A549 (cell line): ENCODE results near the gene HLA-DPA1. TPM values are rescaled to one million over a fixed set of nuclear protein-coding genes. Genes with fewer than 3 reads are reported as not detected.

Source experiments
- ATAC-seq, 2 experiments: fragments of 200-7000 bp in 1 of 2; fragments of >200 bp in 1 of 2; cut with Nextera tagmentation in 1 of 2; cut with Tn5 transposase in 1 of 2; 3 replicates each; pipeline versions ENCODE4 v1.8.0 to v1.9.1; 2018 to 2020; ENCODE audit warnings: mild to moderate bottlenecking in 1 of 2, moderate library complexity in 1 of 2
- CTCF ChIA-PET: fragments of 300-600 bp; sonication (Branson Sonifier 250); formaldehyde crosslinking; extraction: SDS; loops from one replicate; lab custom pipeline; 2021; ENCODE audit warnings: antibody characterized with exemption, inconsistent platforms; lab: Yijun Ruan, JAX
- POLR2A ChIA-PET: fragments of 350-600 bp; formaldehyde crosslinking; extraction: SDS; loops from one replicate; lab custom pipeline; 2021; ENCODE audit warnings: antibody characterized with exemption, inconsistent platforms; lab: Yijun Ruan, JAX
- DNase-seq, 2 experiments: peaks; one replicate each; pipeline versions ENCODE4 v3.0.0 to v3.0.0-alpha.2; 2011 to 2016; ENCODE audit warnings: low read depth in 1 of 2, low spot score in 1 of 2
- FAIRE-seq: peaks from 2 replicates; lab custom pipeline; 2011; peaks lifted over from hg19 to GRCh38; lab: Jason Lieb, UNC
- H3K27ac ChIP-seq, 2 experiments: fragments of >200 bp; sonication (Bioruptor Twin); formaldehyde crosslinking; 3 replicates each; pipeline ENCODE4 v1.5.1; 2016 to 2017
- H3K4me1 ChIP-seq: fragments of >200 bp; sonication (Bioruptor Twin); formaldehyde crosslinking; 3 replicates; pipeline ENCODE4 v1.6.1; 2016
- H3K4me2 ChIP-seq: fragments of >200 bp; sonication (Bioruptor Twin); formaldehyde crosslinking; 3 replicates; pipeline ENCODE4 v1.6.1; 2016
- H3K4me3 ChIP-seq: fragments of >200 bp; sonication (Bioruptor Twin); formaldehyde crosslinking; 3 replicates; pipeline ENCODE4 v1.5.1; 2016
- H3K9me3 ChIP-seq: fragments of >200 bp; sonication (Bioruptor Twin); formaldehyde crosslinking; 3 replicates; pipeline ENCODE4 v1.6.1; 2016
- BHLHE40 ChIP-seq: IDR thresholded peaks from 2 replicates; pipeline ENCODE4 v1.6.1; 2012; ENCODE audit warnings: low read depth, low read length, inconsistent platforms
- CBX2 ChIP-seq: fragments of 200-600 bp; sonication (generic); IDR thresholded peaks from 2 replicates; pipeline ENCODE4 v1.6.1; 2016; ENCODE audit warnings: low read depth, mild to moderate bottlenecking, borderline replicate concordance
- CBX8 ChIP-seq: fragments of 200-600 bp; sonication (generic); IDR thresholded peaks from 2 replicates; pipeline ENCODE4 v1.6.1; 2016
- CEBPB ChIP-seq, 2 experiments: fragments of >200 bp in 1 of 2; sonication (Bioruptor Twin) in 1 of 2; formaldehyde crosslinking in 1 of 2; IDR thresholded peaks; 2 replicates each; pipeline ENCODE4 v1.6.1; 2012 to 2016
- CHD2 ChIP-seq: fragments of 150-350 bp; IDR thresholded peaks from 2 replicates; pipeline ENCODE4 v1.6.1; 2014; ENCODE audit warnings: low read length; ENCODE audit not compliant: partially characterized antibody
- FOSL2 ChIP-seq, 2 experiments: fragments of 450-650 bp in 1 of 2; fragments of >200 bp in 1 of 2; sonication (Bioruptor Twin) in 1 of 2; formaldehyde crosslinking; IDR thresholded peaks; 2 replicates each; pipeline versions ENCODE4 v1.5.0 to v1.6.1; 2016 to 2020; ENCODE audit warnings: mild to moderate bottlenecking in 1 of 2, moderate library complexity in 1 of 2
- HES2 ChIP-seq: fragments of >200 bp; sonication (Bioruptor Twin); formaldehyde crosslinking; IDR thresholded peaks from 2 replicates; pipeline ENCODE4 v1.6.1; 2016
- HEYL ChIP-seq: fragments of 250-450 bp; sonication (Bioruptor Pico); IDR thresholded peaks from 2 replicates; pipeline ENCODE4 v1.8.0; 2021; ENCODE audit warnings: mild to moderate bottlenecking, moderate library complexity
- HMGXB4 ChIP-seq: fragments of 250-450 bp; sonication (Bioruptor Pico); IDR thresholded peaks from 2 replicates; pipeline ENCODE4 v1.5.0; 2021; ENCODE audit warnings: mild to moderate bottlenecking, moderate library complexity, borderline replicate concordance
- HOXB13 ChIP-seq: fragments of 250-450 bp; sonication (Bioruptor Pico); IDR thresholded peaks from 2 replicates; pipeline ENCODE4 v1.5.0; 2020; ENCODE audit warnings: low read depth, mild to moderate bottlenecking, moderate library complexity
- HOXB5 ChIP-seq: fragments of 250-450 bp; sonication (Bioruptor Pico); IDR thresholded peaks from 2 replicates; pipeline ENCODE4 v1.5.0; 2020; ENCODE audit warnings: mild to moderate bottlenecking, moderate library complexity
- JUN ChIP-seq, 2 experiments: fragments of >200 bp; sonication (Bioruptor Twin); formaldehyde crosslinking; IDR thresholded peaks; 2 replicates in 1 of 2; 3 replicates in 1 of 2; pipeline ENCODE4 v1.6.1; 2016 to 2017
- MAFK ChIP-seq: fragments of 450-650 bp; IDR thresholded peaks from 2 replicates; pipeline ENCODE4 v1.6.1; 2014; ENCODE audit not compliant: partially characterized antibody
- MAX ChIP-seq: IDR thresholded peaks from 2 replicates; pipeline ENCODE4 v1.6.1; 2012
- MYC ChIP-seq: IDR thresholded peaks from 2 replicates; pipeline ENCODE4 v1.6.1; 2012; ENCODE audit warnings: mild to moderate bottlenecking, inconsistent platforms, low read length, improper control_type of control experiment, borderline replicate concordance
- NPAS2 ChIP-seq: fragments of 250-450 bp; sonication (Bioruptor Pico); IDR thresholded peaks from 2 replicates; pipeline ENCODE4 v1.8.0; 2022; ENCODE audit warnings: mild to moderate bottlenecking, moderate library complexity, borderline replicate concordance
- NR3C1 ChIP-seq: fragments of >200 bp; sonication (Bioruptor Twin); formaldehyde crosslinking; IDR thresholded peaks from 3 replicates; pipeline ENCODE4 v1.6.1; 2017
- POLR2A ChIP-seq: IDR thresholded peaks from 2 replicates; pipeline ENCODE4 v1.6.1; 2012; ENCODE audit warnings: mild to moderate bottlenecking, low read length
- RARB ChIP-seq: fragments of 250-450 bp; sonication (Bioruptor Pico); IDR thresholded peaks from 2 replicates; pipeline ENCODE4 v1.8.0; 2021; ENCODE audit warnings: mild to moderate bottlenecking, moderate library complexity
- RFX5 ChIP-seq: fragments of 450-650 bp; IDR thresholded peaks from 2 replicates; pipeline ENCODE4 v1.7.1; 2014; ENCODE audit warnings: antibody characterized with exemption, mild to moderate bottlenecking, moderate library complexity
- RNF2 ChIP-seq: fragments of 200-600 bp; sonication (generic); IDR thresholded peaks from 2 replicates; pipeline ENCODE4 v1.6.1; 2016; ENCODE audit warnings: low read depth, mild to moderate bottlenecking, antibody characterized with exemption, moderate library complexity, borderline replicate concordance
- SREBF2 ChIP-seq: fragments of 450-650 bp; IDR thresholded peaks from 2 replicates; pipeline ENCODE4 v1.6.1; 2014; ENCODE audit warnings: mild to moderate bottlenecking, moderate library complexity
- TFCP2L1 ChIP-seq: fragments of 250-450 bp; sonication (Bioruptor Pico); IDR thresholded peaks from 2 replicates; pipeline ENCODE4 v1.5.0; 2021; ENCODE audit warnings: mild to moderate bottlenecking
- TP53 ChIP-seq: fragments of 250-450 bp; sonication (Bioruptor Pico); IDR thresholded peaks from 2 replicates; pipeline ENCODE4 v1.5.0; 2021; ENCODE audit warnings: mild to moderate bottlenecking, moderate library complexity
- ZC3H11A ChIP-seq: fragments of 450-650 bp; IDR thresholded peaks from 2 replicates; pipeline ENCODE4 v1.6.1; 2014; ENCODE audit warnings: antibody characterized with exemption, mild to moderate bottlenecking
- ZFP36 ChIP-seq: fragments of 450-650 bp; IDR thresholded peaks from 2 replicates; pipeline ENCODE4 v1.6.1; 2014; ENCODE audit warnings: borderline replicate concordance; ENCODE audit not compliant: partially characterized antibody
- ZNF302 ChIP-seq: fragments of 250-450 bp; sonication (Bioruptor Pico); IDR thresholded peaks from 2 replicates; pipeline ENCODE4 v1.9.0; 2021; ENCODE audit warnings: inconsistent platforms, mild to moderate bottlenecking, moderate library complexity
- WGBS: methylation state at CpG from one replicate; pipeline ENCODE4 v1.1.6; 2017; ENCODE audit errors: missing lambda C conversion rate; 5-methylcytosine and 5-hydroxymethylcytosine counted together
- polyA plus RNA-seq, 4 experiments: library from polyadenylated mRNA; depleted of rRNA in 3 of 4; stranded (reverse); fragments of >200 nt; fragmentation: RNase III in 1 of 4; extraction: RNeasy Plus Mini Kit Qiagen cat#74134 plus additional on column Dnase treatment in 1 of 4; gene quantifications; 2 replicates in 3 of 4; 3 replicates in 1 of 4; pipeline ENCODE4 v1.2.3, GENCODE V29; 2011 to 2017

The HLA-DPA1 gene
- polyA plus RNA-seq, 2 of the 4 experiments (the other 2 are of a cell fraction) = 0.09 TPM; not detected in 1

GRCh38 chr6:33076406-33076934 lies 3.0 kb upstream of the HLA-DPA1 start:
- Histone ChIP-seq H3K9me3 (no peaks in the 10 kb centered on the region), H3K27ac (no peak overlapping the region), H3K4me1 (no peaks in the 10 kb centered on the region), H3K4me2 (no peak overlapping the region), H3K4me3 (no peak overlapping the region)
- FAIRE-seq = no peak
- DNase-seq = no peak
- no peak for ATAC-seq
- ChIA-PET CTCF (interaction anchor here (1.1 kb wide), 1 partner anchor 172 kb away, joined by 3 read pairs; no protein-coding TSS in a partner anchor), POLR2A (no interaction called here)
- TF ChIP-seq HEYL (CRISPR knock-in tag) = no peak
- no peak for TF ChIP-seq ZFP36
- no peak for TF ChIP-seq HOXB13 (CRISPR knock-in tag)
- TF ChIP-seq MAFK = no peak
- TF ChIP-seq CEBPB (IDR thresholded peaks at IDR 0.05) = no peak
- TF ChIP-seq POLR2A = no peak
- TF ChIP-seq CHD2 = no peak
- TF ChIP-seq HES2 = no peak
- TF ChIP-seq NR3C1 = no peak
- TF ChIP-seq CBX2 = no peak
- 33% methylated on average over 3 of the region's 3 CpGs for WGBS

GRCh38 chr6:33075568-33076405 lies 2.3 kb upstream of the HLA-DPA1 start, which contains the start of gene HLA-DPB1:
TSS of gene HLA-DPB1 (plus strand) at chr6:33075990. CDS start at chr6:33076042, 52 bp downstream.
- WGBS = 13% methylated on average over 8 of the region's 10 CpGs
- DNase-seq (peak; percentile 28 to 36), ATAC-seq (peak; percentile 81 to 96), FAIRE-seq (no peak)
- ChIA-PET CTCF (interaction anchor here (0.8 to 1.1 kb wide), 2 partner anchors 9 to 172 kb away, joined by 3 read pairs; no protein-coding TSS in a partner anchor), POLR2A (no interaction called here)
- Histone ChIP-seq H3K4me1 (no peaks in the 10 kb centered on the region), H3K4me2 (peak within 1 kb of the TSS; percentile 28; the same call in 1 of the 3 replicates), H3K9me3 (no peaks in the 10 kb centered on the region), H3K27ac (no peak within 1 kb of the TSS), H3K4me3 (no peak within 1 kb of the TSS)
- TF ChIP-seq FOSL2 (IDR thresholded peaks at IDR 0.05) (no peak), FOSL2 (CRISPR knock-in tag; IDR thresholded peaks at IDR 0.05) (peak; percentile 39; the same call in 1 of the 2 replicates), RFX5 (peak; percentile 98), MYC (no peak)

GRCh38 chr6:33075208-33075567 lies 1.7 kb upstream of the HLA-DPA1 start:
- H3K4me3 ChIP-seq = no peak overlapping the region
- no peak for TF ChIP-seq JUN (IDR thresholded peaks at IDR 0.05)
- TF ChIP-seq TP53 (CRISPR knock-in tag) = no peak
- TF ChIP-seq HOXB5 = no peak
- H3K4me1 ChIP-seq = no peaks in the 10 kb centered on the region
- WGBS = 45% methylated on average over 4 of the region's 4 CpGs
- H3K9me3 ChIP-seq = no peaks in the 10 kb centered on the region
- H3K4me2 ChIP-seq = no peak overlapping the region
- ATAC-seq (no peak; a peak in 1 of 6 replicates), FAIRE-seq (no peak), DNase-seq (no peak)
- CTCF ChIA-PET = interaction anchor here (1.1 kb wide), 1 partner anchor 173 kb away, joined by 3 read pairs; no protein-coding TSS in a partner anchor
- POLR2A ChIA-PET = no interaction called here
- H3K27ac ChIP-seq = no peak overlapping the region

GRCh38 chr6:33072508-33073100 lies 845 bp downstream of the HLA-DPA1 start:
- ATAC-seq = no peak
- ChIA-PET POLR2A (no interaction called here), CTCF (interaction anchor here (0.8 kb wide), 1 partner anchor 175 kb away, joined by 3 read pairs; no protein-coding TSS in a partner anchor)
- FAIRE-seq = no peak
- H3K9me3 ChIP-seq = no peaks in the 10 kb centered on the region
- TF ChIP-seq ZNF302 (no peak), ZC3H11A (no peak), RARB (CRISPR knock-in tag) (no peak), CBX8 (no peak), FOSL2 (IDR thresholded peaks at IDR 0.05) (no peak), FOSL2 (CRISPR knock-in tag; IDR thresholded peaks at IDR 0.05) (no peak), MAX (no peak), HMGXB4 (CRISPR knock-in tag) (no peak), TP53 (CRISPR knock-in tag) (no peak), TFCP2L1 (CRISPR knock-in tag) (no peak), RNF2 (no peak), ZFP36 (no peak), NPAS2 (CRISPR knock-in tag) (no peak), BHLHE40 (no peak), SREBF2 (no peak)
- H3K27ac ChIP-seq = no peak overlapping the region
- H3K4me1 ChIP-seq = no peaks in the 10 kb centered on the region
- no peak overlapping the region for H3K4me3 ChIP-seq
- WGBS = 43% methylated on average over 7 of the region's 7 CpGs
- DNase-seq = no peak
- no peak overlapping the region for H3K4me2 ChIP-seq
